Kidney epithelial cell (primary cell): ENCODE results near the gene PRDM7. TPM values are rescaled to one million over a fixed set of nuclear protein-coding genes. Genes with fewer than 3 reads are reported as not detected.

ENCODE experiments used
- DNase-seq: peaks from one replicate; pipeline ENCODE4 v3.0.0-alpha.2; 2010; ENCODE audit warnings: low read depth
- H3K27me3 ChIP-seq: 2 replicates; pipeline ENCODE4 v1.6.0; 2011; ENCODE audit warnings: low read length; ENCODE audit not compliant: control insufficient read depth, insufficient read depth
- H3K36me3 ChIP-seq: 2 replicates; pipeline ENCODE4 v1.5.1; 2011; ENCODE audit warnings: low read length; ENCODE audit not compliant: control insufficient read depth, insufficient read depth
- H3K4me3 ChIP-seq: 2 replicates; pipeline ENCODE4 v1.5.1; 2011; ENCODE audit warnings: low read depth, mild to moderate bottlenecking, control low read depth, low read length
- total RNA-seq: library from RNA; depleted of rRNA; stranded (reverse); fragments of >200 nt; gene quantifications from 2 replicates; pipeline ENCODE4 v1.2.3, GENCODE V29; 2015
- TF ChIP-seq, protein P1 (sequence below): IDR thresholded peaks from 2 replicates; pipeline ENCODE4 v1.5.1; 2011; ENCODE audit warnings: mild to moderate bottlenecking, moderate library complexity, low read length, control low read depth, inconsistent platforms; ENCODE audit not compliant: insufficient read depth, poor library complexity, severe bottlenecking

PRDM7 gene
- total RNA-seq, 1 donor from 2014 or later = not detected

GRCh38 chr16:90047714-90048346 lies 29.3 kb downstream of the PRDM7 start:
- peaks cover 2% of the 10 kb centered on the region for H3K36me3 ChIP-seq
- DNase-seq = no peak
- H3K4me3 ChIP-seq = peak overlapping the region; percentile 27
- no peaks in the 10 kb centered on the region for H3K27me3 ChIP-seq
- TF ChIP-seq, protein P1, sequence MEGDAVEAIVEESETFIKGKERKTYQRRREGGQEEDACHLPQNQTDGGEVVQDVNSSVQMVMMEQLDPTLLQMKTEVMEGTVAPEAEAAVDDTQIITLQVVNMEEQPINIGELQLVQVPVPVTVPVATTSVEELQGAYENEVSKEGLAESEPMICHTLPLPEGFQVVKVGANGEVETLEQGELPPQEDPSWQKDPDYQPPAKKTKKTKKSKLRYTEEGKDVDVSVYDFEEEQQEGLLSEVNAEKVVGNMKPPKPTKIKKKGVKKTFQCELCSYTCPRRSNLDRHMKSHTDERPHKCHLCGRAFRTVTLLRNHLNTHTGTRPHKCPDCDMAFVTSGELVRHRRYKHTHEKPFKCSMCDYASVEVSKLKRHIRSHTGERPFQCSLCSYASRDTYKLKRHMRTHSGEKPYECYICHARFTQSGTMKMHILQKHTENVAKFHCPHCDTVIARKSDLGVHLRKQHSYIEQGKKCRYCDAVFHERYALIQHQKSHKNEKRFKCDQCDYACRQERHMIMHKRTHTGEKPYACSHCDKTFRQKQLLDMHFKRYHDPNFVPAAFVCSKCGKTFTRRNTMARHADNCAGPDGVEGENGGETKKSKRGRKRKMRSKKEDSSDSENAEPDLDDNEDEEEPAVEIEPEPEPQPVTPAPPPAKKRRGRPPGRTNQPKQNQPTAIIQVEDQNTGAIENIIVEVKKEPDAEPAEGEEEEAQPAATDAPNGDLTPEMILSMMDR = no peak

DNA sequence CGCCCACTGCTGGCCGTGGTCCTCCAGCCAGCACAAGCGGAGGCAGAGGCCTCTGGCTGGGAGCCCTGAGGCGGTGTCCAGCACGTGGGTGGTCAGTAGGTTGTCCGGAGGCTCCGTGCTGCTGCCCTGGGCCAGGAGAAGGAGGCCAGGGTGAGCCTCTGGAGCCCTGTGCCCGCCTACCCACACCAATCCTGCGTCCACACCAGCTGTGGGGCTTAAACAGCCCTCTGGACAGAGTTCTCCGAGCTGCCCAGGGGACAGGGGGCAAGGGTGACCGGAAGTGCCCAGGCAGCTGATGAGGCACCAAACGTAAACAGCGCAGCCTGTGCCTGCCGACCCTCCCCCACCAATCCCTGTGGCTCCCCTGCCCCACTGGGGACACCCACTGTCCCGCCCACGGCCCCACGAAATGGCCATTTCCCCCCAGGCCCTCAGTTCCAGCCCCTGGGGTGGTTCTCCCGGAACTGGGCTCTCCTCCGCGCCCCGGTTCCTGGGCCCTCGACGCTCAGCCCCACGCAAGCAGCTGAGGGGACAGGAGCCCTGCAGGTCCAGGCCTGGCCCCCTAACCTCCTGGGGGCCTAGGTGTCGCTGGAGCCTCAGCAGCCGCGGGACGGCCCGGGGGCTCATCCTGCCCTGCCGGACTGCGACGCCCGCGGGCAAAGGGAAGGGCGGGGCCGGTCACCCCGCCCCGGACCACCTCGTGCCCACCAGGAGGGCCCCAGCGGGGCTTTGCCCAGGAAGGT lies 30.0 kb downstream of the PRDM7 start:
- TF ChIP-seq, protein P1 = no peak
- no peak for DNase-seq

DNA sequence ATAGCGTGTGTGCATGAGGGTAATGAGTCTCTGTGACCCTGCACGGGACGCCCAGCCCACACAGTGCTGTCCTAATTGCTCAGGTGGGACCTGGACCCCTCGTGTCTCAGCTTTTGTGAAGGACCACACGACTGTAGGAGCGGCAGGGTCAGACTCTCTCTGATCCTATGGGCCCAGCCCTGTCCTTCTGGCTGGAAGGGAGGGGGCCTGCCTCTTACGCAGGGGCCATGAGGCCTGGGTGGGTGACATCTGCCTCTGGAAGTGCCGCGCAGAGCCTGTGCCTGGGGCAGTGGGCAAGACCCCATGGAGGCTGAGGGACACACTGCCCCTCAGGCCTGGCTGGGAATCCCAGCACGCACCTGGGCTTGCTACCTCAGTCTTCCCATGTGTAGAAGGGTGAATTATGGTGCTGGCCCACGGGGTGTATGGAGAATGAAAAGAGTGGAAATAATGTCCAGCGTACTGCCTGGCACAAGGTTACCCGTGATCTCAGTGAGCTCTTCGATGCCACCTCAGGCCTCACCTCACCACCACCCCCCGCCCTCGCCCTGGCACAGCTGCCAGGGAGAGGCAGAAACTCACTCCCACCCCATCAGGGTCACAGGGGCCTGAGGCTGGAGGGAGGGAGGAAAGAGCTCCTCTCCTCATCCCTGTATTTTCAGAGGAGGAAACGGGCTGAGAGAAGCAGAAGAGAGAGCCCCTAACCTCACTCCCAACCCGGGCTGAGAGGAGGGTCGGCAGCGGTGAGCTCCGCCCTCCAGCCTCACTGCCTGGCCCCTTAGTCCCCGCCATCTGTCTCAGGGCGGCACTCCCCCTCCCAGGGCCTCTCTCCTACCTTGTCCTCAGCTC lies 30.8 kb downstream of the PRDM7 start:
- TF ChIP-seq, protein P1 = no peak
- H3K27me3 ChIP-seq = no peaks in the 10 kb centered on the region
- H3K4me3 ChIP-seq = peak overlapping the region; percentile 27
- DNase-seq = no peak
- H3K36me3 ChIP-seq = peaks cover 4% of the 10 kb centered on the region

More for the DNA sequence above, 30.0 kb downstream of the PRDM7 start:
- Histone ChIP-seq H3K27me3 (no peaks in the 10 kb centered on the region), H3K4me3 (peak overlapping the region; percentile 27), H3K36me3 (peaks cover 4% of the 10 kb centered on the region)

DNA sequence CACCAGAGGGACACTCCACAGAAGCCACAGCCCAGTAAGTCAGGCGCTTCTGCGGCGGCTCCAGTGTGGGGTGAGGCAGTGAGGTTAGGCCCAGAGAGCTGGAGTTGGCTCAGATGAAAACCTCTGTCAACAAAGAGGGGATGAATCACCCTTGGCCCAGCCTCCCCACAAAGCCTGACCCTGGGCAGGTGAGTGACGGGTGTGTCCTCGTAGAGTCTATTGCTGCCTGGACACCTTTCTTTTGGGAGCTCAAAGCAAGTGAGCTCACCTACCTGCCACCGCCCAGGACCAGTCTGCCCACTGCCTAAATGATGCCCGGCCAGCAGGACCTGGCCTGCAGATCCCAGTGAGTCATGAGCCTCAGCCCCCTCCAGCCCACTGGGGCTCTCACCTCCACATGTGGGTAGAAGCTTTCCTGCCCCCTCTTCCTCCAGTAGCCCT lies 33.0 kb downstream of the PRDM7 start:
- no peak overlapping the region for H3K4me3 ChIP-seq
- H3K36me3 ChIP-seq = peaks cover 4% of the 10 kb centered on the region
- TF ChIP-seq, protein P1 = no peak
- no peaks in the 10 kb centered on the region for H3K27me3 ChIP-seq
- no peak for DNase-seq

DNA sequence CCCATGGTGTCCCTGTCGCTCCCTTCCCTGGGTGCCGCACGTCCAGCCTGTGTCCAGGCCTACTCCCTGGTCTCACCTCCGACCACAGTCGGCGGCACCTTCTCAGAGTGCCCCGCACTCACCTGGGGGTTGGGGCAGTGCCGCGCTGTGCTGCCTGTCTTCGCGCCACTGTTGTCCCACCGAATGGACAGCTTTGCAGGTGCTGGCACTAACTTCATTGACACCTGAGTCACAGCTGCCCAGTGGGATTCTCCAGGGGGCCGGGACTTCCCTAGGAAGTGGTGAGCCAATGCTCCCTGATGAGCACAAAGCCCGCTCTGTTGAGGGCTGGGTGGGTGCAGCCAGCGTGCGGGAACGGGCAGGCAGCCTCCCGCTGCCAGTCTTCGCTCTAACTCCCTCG lies 33.6 kb downstream of the PRDM7 start:
- Histone ChIP-seq H3K27me3 (no peaks in the 10 kb centered on the region), H3K4me3 (no peak overlapping the region), H3K36me3 (peaks cover 5% of the 10 kb centered on the region)
- TF ChIP-seq, protein P1 = no peak
- DNase-seq = no peak
